ENCODE results near the gene MAP3K13.

- TF ChIP-seq CTCF (IDR thresholded peaks at IDR 0.05; ENCODE audit: borderline replicate concordance, extremely low read depth, low read length, poor library complexity, severe bottlenecking) (no peak), EZH2 (IDR thresholded peaks at IDR 0.05; ENCODE audit: borderline replicate concordance, low read depth, low read length, severe bottlenecking) (no peak)
Measured at GRCh38 chr3:185504636-185505035, 141.7 kb downstream of the MAP3K13 start.

All from DND-41 (cell line).